AG20443 (cell line): ENCODE data around the gene RALA.

Experiments used
- DNase-seq: peaks from one replicate; pipeline ENCODE4 v3.0.0; 2012; ENCODE audit warnings: low spot score, mixed read lengths

Gene RALA

DNA sequence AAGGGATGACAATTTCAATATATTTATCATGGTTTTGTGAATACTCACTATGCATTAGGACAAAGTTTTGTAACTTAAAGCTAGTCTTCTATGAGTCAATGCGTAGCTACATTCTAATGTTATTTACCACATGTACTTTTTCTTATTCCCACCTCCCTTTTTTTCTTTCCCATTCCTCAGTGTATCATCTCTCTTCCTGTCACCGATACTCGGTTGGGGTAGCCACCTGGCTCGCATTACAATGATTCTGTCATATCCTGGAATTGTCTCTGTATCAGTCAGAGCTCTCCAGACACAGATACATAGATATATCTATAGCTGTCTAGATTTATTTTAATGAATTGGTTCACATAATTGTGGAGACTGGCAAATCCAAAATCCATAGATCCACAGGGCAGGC lies 9.8 kb upstream of the RALA start:
- no peak for DNase-seq

- DNase-seq, result no peak
Observed at GRCh38 chr7:39614299-39614698, 9.1 kb upstream of the RALA start.

GRCh38 chr7:39615350-39615975 lies 7.9 kb upstream of the RALA start:
- DNase-seq, result no peak

- no peak for DNase-seq
Observed at GRCh38 chr7:39616138-39616537, 7.2 kb upstream of the RALA start.

GRCh38 chr7:39617005-39617404 lies 6.4 kb upstream of the RALA start:
- no peak for DNase-seq

DNA sequence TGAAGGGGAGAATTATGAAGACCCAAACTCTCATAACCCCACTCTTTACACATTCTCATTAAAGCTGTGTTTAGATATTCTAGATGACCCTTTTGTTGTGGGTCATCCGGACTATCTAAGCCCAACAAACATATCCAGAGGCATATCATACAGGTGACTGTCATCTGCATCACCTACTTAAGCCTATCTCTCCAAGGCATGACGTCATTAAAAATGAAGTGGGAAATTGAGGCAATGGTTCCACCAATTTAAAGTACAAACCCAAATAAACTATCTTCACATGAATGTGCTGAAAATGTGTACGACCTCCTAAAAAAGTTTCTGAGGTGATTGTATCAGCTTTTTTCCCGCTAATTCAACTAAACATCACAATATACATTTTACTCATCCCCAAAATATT lies 4.5 kb upstream of the RALA start:
- DNase-seq, result no peak

DNA sequence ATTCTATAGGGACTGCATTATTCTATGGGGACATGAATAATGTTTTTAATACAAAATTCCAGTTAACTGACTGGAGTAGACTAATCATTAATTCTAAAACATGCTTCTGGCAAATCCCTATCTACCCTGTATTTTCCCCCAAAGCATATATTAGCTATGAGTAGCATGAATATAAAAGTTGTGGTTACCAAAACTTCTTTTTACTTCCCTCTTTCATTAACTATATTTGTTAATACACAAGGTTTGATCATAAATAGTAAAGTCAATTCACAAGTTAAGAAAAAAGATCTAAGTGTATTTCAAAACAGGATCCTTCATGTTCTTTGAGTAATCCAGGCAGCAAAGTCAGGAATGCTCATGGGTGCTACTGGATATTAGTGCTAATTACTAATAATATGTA lies 2.9 kb upstream of the RALA start:
- no peak for DNase-seq

DNA sequence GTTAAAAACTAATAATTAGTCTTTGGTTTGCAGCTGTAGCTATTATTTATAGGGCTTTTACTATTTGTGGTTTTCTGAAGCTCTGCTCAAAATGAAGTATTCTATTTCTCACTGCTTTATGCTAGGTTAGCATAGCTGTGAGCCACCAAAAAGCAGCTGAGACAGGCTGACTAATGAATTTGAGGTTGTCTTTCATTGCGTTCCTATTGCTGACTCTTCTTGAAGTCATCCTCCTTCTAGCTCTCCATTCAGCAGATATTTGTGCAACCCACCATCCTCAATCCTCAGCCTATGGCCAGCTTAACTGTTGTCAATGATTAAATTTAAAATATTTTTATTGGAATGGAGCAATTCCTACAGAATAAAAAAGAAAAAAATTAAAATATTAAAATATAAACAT lies 2.1 kb upstream of the RALA start:
- peak; percentile 70 for DNase-seq

- no peak for DNase-seq
Observed at GRCh38 chr7:39621784-39622411, 1.5 kb upstream of the RALA start.

GRCh38 chr7:39622609-39623008 lies 763 bp upstream of the RALA start:
- no peak for DNase-seq

- peak; percentile 70 for DNase-seq
Observed at GRCh38 chr7:39623732-39624441, 515 bp downstream of the RALA start.

DNA sequence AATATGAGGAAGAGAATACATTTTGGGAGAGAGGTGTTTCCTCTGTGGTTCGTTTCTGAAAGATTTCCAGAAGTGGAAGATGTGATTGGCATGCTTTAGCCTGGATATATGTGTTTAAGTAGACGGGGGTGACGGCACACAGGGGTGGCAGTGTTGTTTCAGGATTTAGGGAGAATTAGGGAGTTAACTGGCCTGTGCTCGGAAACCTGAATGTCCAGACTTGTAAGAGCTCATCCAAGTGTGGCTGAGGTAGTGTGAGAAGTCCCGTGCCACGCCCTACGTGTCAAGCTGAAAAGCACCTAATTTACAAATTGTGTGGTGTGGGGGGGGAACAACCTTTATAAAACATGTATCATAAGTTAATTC lies 1.1 kb downstream of the RALA start:
- DNase-seq, result no peak

GRCh38 chr7:39624935-39625694 lies 1.7 kb downstream of the RALA start:
- DNase-seq, result no peak

- no peak for DNase-seq
Observed at GRCh38 chr7:39631736-39632308, 8.4 kb downstream of the RALA start.

GRCh38 chr7:39633563-39634477 lies 10.4 kb downstream of the RALA start:
- no peak for DNase-seq

DNA sequence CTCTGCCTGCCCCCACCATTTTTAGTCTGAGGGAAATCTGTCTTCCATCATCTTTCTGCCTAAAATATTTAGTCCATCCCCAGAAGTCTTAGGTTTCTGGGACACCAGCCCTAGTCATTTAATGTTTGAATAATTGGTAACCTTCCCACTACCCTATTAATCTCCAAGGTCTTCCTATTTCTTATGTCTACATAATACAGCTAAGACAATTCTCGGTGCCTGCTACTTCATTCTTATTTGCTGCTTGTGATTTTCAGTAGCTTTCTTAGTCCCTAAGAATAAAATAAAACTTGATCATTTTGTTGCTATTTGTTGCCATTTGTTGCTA lies 11.1 kb downstream of the RALA start:
- DNase-seq, result no peak

DNA sequence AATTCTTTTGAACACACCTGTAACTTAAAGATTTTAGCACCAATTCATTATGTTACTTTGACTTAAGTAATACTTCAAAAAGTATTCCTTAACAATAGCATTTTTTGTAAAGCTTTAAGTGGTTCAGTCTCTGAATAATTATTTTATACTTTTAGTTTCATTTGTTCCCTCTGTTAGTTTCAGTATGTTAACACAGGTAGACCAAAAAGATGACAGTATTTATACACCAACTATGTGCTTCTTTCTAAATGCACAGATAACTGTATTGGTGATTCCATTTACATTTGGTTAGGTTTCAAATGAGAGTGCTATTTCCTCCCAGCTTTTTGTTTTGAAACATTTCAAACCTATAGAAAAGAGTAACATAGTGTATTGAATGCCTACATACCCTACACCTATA lies 14.0 kb downstream of the RALA start:
- no peak for DNase-seq

- no peak for DNase-seq
Observed at GRCh38 chr7:39637963-39638485, 14.7 kb downstream of the RALA start.

DNA sequence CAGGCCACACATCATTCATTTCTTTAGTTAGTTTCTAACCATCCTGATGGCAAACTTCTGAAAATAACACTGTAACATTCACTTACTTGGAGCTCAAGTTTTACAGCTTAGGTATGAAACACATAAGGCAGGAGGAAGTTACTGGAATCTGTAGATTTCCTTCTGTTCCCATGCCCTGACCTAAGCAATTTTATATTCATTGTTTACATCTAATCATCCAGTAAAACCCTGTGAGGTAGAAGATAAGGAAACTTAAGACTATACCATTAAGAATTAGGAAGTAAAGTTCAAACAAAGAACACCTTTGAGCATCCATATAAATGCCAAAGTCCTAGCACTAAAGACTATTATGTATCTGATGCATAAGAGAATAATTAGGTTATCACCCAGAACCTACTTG lies 19.5 kb downstream of the RALA start:
- DNase-seq, result no peak

- DNase-seq, result peak; percentile 38
Observed at GRCh38 chr7:39644170-39644569, 20.8 kb downstream of the RALA start.
